Spleen (tissue), 13 donors: ENCODE measurements around the gene BTBD19. TPM values are rescaled to one million over a fixed set of nuclear protein-coding genes. Genes with fewer than 3 reads are reported as not detected.
"Not testable (repeated sequence)": the region's sequence is repeated elsewhere in the genome, so short reads cannot be mapped to it uniquely, and the experiment has no call there.

ENCODE experiments used
- DNase-seq: peaks from one replicate; pipeline ENCODE4 v3.0.0-alpha.2; 2020
- H3K27ac ChIP-seq, 8 donors: fragments of 200-600 bp; sonication (generic) in 7 of 8; 1 replicate in 4 of 8; 2 replicates in 4 of 8; pipeline versions ENCODE4 v1.5.0 to v1.8.0; 2016 to 2021; ENCODE audit warnings: inconsistent platforms in 4 of 8, mild to moderate bottlenecking in 4 of 8, moderate library complexity in 1 of 8
- H3K27me3 ChIP-seq, 7 donors: fragments of 200-600 bp; sonication (generic) in 6 of 7; replicated peaks in 1 of 7; 1 replicate in 4 of 7; 2 replicates in 3 of 7; pipeline versions ENCODE4 v1.5.0 to v1.8.0; 2016 to 2021; ENCODE audit warnings: inconsistent platforms in 3 of 7, mild to moderate bottlenecking in 1 of 7
- H3K36me3 ChIP-seq, 6 donors: fragments of 200-600 bp; sonication (generic) in 5 of 6; 1 replicate in 4 of 6; 2 replicates in 2 of 6; pipeline versions ENCODE4 v1.5.0 to v1.8.0; 2016 to 2021; ENCODE audit warnings: inconsistent platforms in 2 of 6
- H3K4me1 ChIP-seq, 6 donors: fragments of 200-600 bp; sonication (generic) in 5 of 6; 1 replicate in 3 of 6; 2 replicates in 3 of 6; pipeline versions ENCODE4 v1.5.0 to v1.8.0; 2016 to 2021; ENCODE audit warnings: inconsistent platforms in 3 of 6
- H3K4me3 ChIP-seq, 8 donors: fragments of 200-600 bp; sonication (generic) in 7 of 8; 1 replicate in 4 of 8; 2 replicates in 4 of 8; pipeline versions ENCODE4 v1.5.0 to v1.8.0; 2016 to 2021; ENCODE audit warnings: inconsistent platforms in 4 of 8, mild to moderate bottlenecking in 4 of 8, moderate library complexity in 2 of 8
- H3K9me3 ChIP-seq, 8 donors: fragments of 200-600 bp; sonication (generic) in 7 of 8; 1 replicate in 4 of 8; 2 replicates in 4 of 8; pipeline versions ENCODE4 v1.5.0 to v1.8.0; 2016 to 2021; ENCODE audit warnings: inconsistent platforms in 4 of 8
- POLR2A ChIP-seq, 3 donors: fragments of 450-650 bp; IDR thresholded peaks; one replicate each; pipeline ENCODE4 v1.5.1; 2017; ENCODE audit warnings: antibody characterized with exemption in 3 of 3, mild to moderate bottlenecking in 1 of 3
- POLR2AphosphoS5 ChIP-seq, 3 donors: sonication (generic); formaldehyde crosslinking; IDR thresholded peaks; one replicate each; pipeline ENCODE4 v1.5.1; 2017; ENCODE audit warnings: antibody characterized with exemption in 3 of 3
- WGBS, 5 donors: extraction: QIAGEN DNeasy Blood & Tissue Kit in 3 of 5; methylation state at CpG; one replicate each; pipeline versions ENCODE4 v1.1.5 to v1.1.7; 2013 to 2018; 5-methylcytosine and 5-hydroxymethylcytosine counted together
- intact Hi-C: fragments of 100-400 bp; cut with DNase I; formaldehyde crosslinking; loops from one replicate; pipeline ENCODE4 v1.15.0; 2023; ENCODE audit warnings: low total_unique reads
- long read RNA-seq, 2 donors: transcript quantifications; one replicate each; lab custom pipeline, GENCODE V29; 2026
- polyA plus RNA-seq, 3 donors: library from polyadenylated mRNA; stranded (reverse); fragments of 200-250 nt; gene quantifications; one replicate each; pipeline ENCODE4 v1.2.1, GENCODE V29; 2013
- total RNA-seq, 7 donors: library from RNA; depleted of rRNA in 3 of 7; stranded (reverse); fragments of >200 nt in 3 of 7; fragmentation: NEBNext Ultra II Directional in 4 of 7; extraction: Animal tissue kit (Norgen Biotek cat#: 25700) in 4 of 7; gene quantifications; one replicate each; pipeline versions ENCODE4 v1.1.0 to v1.2.1, GENCODE V29; 2016 to 2021
- TF ChIP-seq, protein P1 (sequence below), 11 experiments: fragments of 200-600 bp in 7 of 11; fragments of 450-650 bp in 4 of 11; sonication (generic) in 4 of 11; IDR thresholded peaks in 8 of 11; conservative IDR thresholded peaks in 3 of 11; 1 replicate in 7 of 11; 2 replicates in 4 of 11; pipeline versions ENCODE4 v1.4.0 to v1.8.0; 2016 to 2021; ENCODE audit warnings: antibody characterized with exemption in 11 of 11, inconsistent platforms in 4 of 11, mild to moderate bottlenecking in 1 of 11
- donor health status: healthy with polysubstance abuse.
- donor health status: DM: no; HTN: no; CAD: no; lungs with moderate emphysema.
- donor health status: DM: no; HTN: no; CAD: no.
- donor health status: Bipolar disorder and iron deficiency.
- donor health status: healthy.
- donor health status: DM: no; HTN: no; CAD: no.
- donor health status: DM: yes; HTN: yes; CAD: no.

The BTBD19 gene, protein sequence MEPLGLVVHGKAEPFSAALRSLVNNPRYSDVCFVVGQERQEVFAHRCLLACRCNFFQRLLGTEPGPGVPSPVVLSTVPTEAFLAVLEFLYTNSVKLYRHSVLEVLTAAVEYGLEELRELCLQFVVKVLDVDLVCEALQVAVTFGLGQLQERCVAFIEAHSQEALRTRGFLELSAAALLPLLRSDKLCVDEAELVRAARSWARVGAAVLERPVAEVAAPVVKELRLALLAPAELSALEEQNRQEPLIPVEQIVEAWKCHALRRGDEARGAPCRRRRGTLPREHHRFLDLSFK
- total RNA-seq (10 to 100 TPM in 1 of 7 donors, 1 to 10 TPM in 6; 2.8 to 11.9 (median 7.3) TPM), polyA plus RNA-seq (1 to 10 TPM in 2 of 3 donors, under 1 TPM in 1; 0.73 to 5.5 (median 1.1) TPM)
- long read RNA-seq, donor 1 = 0 reads
- long read RNA-seq, donor 2, partial matches to known transcripts = 0 of 2 reads
- long read RNA-seq, donor 2, other reads (novel, unspliced or antisense) = 0 of 2 reads

DNA sequence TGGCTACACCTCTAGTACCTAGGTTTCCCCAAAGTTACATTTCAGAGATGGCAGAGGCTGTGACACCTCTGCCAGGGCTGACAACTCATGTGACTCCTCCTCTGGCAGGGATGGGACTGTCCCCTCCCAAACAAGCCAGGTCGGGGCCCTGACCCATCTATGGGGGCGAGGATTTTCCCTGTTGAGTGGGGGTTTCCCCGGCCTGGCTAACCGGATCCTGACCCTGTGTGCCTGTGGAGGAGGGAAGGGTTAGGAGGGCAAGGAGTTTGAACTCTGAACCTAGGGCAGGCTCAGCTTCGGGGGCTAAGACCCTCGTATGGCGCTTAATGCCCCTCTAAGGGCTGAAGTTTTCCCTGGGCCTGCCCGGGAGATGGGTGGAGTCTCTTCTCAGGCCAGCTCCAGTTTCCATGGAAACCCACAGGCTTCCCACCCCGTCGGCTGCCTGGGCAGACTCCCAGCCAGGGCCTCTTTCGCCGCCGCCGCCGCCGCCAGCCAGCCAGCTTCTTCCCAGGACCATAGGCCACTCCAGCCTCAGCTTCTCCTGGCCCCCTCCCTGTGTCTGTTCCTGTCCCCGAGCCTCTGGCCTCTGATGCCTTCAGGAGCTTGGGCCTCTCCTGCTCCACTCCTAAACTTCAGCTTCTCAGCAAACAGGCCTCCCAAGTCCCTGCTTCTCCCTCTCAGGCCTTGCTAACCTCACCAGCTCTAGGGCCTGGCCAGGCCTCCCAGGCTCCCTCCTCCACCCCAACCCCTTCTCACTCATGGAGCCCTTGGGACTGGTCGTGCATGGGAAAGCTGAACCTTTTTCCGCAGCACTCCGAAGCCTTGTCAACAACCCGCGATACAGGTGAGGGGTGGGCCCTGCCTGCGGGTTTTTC, at the start of gene BTBD19:
Gene BTBD19, plus strand, starts transcription at position 461 of the 875 bp plus-strand sequence. Its CDS starts 298 bp downstream, at position 759.
- H3K36me3 ChIP-seq = peaks cover 0 to 37% (median 34%) of the 10 kb centered on the region in 6 donors
- no peaks in the 10 kb centered on the region for H3K27me3 ChIP-seq
- H3K4me1 ChIP-seq = peaks cover 51 to 100% (median 82%) of the 10 kb centered on the region in 6 donors
- WGBS, 5 donors = 27 to 43% (median 37%) methylated on average over 16 to 23 of the region's 23 CpGs
- TF ChIP-seq, protein P1, sequence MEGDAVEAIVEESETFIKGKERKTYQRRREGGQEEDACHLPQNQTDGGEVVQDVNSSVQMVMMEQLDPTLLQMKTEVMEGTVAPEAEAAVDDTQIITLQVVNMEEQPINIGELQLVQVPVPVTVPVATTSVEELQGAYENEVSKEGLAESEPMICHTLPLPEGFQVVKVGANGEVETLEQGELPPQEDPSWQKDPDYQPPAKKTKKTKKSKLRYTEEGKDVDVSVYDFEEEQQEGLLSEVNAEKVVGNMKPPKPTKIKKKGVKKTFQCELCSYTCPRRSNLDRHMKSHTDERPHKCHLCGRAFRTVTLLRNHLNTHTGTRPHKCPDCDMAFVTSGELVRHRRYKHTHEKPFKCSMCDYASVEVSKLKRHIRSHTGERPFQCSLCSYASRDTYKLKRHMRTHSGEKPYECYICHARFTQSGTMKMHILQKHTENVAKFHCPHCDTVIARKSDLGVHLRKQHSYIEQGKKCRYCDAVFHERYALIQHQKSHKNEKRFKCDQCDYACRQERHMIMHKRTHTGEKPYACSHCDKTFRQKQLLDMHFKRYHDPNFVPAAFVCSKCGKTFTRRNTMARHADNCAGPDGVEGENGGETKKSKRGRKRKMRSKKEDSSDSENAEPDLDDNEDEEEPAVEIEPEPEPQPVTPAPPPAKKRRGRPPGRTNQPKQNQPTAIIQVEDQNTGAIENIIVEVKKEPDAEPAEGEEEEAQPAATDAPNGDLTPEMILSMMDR (IDR thresholded peaks at IDR 0.05 in 8 of 11, conservative IDR thresholded peaks at IDR 0.05 in 3 of 11) = no peak
- TF ChIP-seq POLR2AphosphoS5 (IDR thresholded peaks at IDR 0.05) (peak; percentile 70 to 79 (median 76)), POLR2A (IDR thresholded peaks at IDR 0.05) (peak in 1 of 3 donors; percentile 22)
- H3K27ac ChIP-seq = peak within 1 kb of the TSS; percentile 95 to 99 (median 96)
- peak within 1 kb of the TSS in 5 of 8 donors; percentile 4 to 58 (median 10) for H3K4me3 ChIP-seq
- H3K9me3 ChIP-seq = no peaks in the 10 kb centered on the region
- intact Hi-C loops = no loop called here
- DNase-seq = peak; percentile 90

DNA sequence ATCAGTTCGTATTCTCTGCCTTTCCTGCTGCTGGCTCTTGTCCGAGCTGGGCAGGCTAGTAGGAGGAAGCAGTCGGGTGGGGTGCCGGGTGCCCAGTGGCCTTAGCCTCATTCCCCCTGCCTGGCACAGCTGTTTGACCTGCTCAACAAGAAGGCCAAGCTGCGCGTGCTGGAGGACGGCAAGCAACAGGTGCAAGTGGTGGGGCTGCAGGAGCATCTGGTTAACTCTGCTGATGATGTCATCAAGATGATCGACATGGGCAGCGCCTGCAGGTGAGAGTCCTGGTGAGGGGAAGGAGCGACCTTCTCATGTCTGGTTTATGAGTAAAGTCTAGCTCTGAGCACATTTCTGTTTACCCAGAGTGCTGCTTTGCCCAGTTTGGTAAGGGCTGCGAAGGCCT, 49.2 kb upstream of the BTBD19 start:
- intact Hi-C loops = no loop called here
- TF ChIP-seq POLR2AphosphoS5 (IDR thresholded peaks at IDR 0.05) (no peak), POLR2A (IDR thresholded peaks at IDR 0.05) (no peak)
- TF ChIP-seq, protein P1 (IDR thresholded peaks at IDR 0.05 in 8 of 11, conservative IDR thresholded peaks at IDR 0.05 in 3 of 11) = no peak
- H3K36me3 ChIP-seq = peaks cover 0 to 100% (median 0%) of the 10 kb centered on the region in 6 donors
- DNase-seq = no peak
- H3K9me3 ChIP-seq = no peaks in the 10 kb centered on the region
- 84 to 96% (median 88%) methylated on average over 11 of the region's 11 CpGs for WGBS, 5 donors
- no peaks in the 10 kb centered on the region for H3K27me3 ChIP-seq
- H3K4me3 ChIP-seq = no peak overlapping the region
- H3K4me1 ChIP-seq = peaks cover 0 to 7% (median 4%) of the 10 kb centered on the region in 6 donors
- no peak overlapping the region for H3K27ac ChIP-seq

DNA sequence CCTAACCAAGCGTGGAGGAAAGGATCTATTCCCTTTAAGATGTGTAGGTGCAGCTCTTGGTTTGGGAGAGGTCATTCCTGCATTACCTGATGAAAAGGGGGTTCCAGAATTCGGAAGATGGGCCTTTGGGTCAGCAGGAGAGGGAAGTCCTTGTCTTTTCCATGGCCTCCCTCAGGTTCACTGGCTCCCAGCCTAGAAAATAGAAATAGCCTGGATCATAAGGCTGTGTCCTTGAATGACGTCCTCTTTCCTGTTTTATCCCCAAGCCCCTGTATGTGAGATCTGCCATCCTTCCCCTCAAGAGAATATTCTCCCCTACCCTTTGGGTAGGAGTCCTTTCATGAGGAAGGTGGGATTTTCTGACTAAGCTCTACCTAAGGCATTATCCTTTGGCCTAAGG, 47.4 kb upstream of the BTBD19 start:
- H3K4me3 ChIP-seq = no peak overlapping the region
- peaks cover 0 to 99% (median 0%) of the 10 kb centered on the region in 6 donors for H3K36me3 ChIP-seq
- intact Hi-C loops = no loop called here
- H3K4me1 ChIP-seq = peaks cover 0 to 7% (median 4%) of the 10 kb centered on the region in 6 donors
- no peak for DNase-seq
- no peak overlapping the region for H3K27ac ChIP-seq
- 81 to 95% (median 84%) methylated on average over 3 of the region's 3 CpGs for WGBS, 5 donors
- TF ChIP-seq, protein P1 (IDR thresholded peaks at IDR 0.05 in 8 of 11, conservative IDR thresholded peaks at IDR 0.05 in 3 of 11) = no peak
- TF ChIP-seq POLR2AphosphoS5 (IDR thresholded peaks at IDR 0.05) (no peak), POLR2A (IDR thresholded peaks at IDR 0.05) (no peak)
- H3K27me3 ChIP-seq = no peaks in the 10 kb centered on the region
- H3K9me3 ChIP-seq = no peaks in the 10 kb centered on the region

DNA sequence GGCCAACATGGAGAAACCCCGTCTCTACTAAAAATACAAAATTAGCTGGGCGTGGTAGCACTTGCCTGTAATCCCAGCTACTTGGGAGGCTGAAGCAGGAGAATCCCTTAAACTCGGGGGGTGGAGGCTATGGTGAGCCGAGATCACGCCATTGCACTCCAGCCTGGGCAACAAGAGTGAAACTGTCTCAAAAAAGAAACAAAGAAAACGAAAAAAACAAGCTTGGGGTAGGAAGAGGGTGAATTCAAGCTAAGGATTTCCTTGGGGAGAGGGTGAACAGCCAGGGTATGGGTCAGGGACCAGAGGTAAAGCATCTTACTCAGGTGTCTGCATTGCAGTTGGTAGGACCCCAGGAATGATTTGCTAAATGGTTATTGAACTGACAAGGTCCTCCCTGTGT, 41.9 kb upstream of the BTBD19 start:
- H3K27me3 ChIP-seq, H3K9me3 ChIP-seq, H3K27ac ChIP-seq, DNase-seq, intact Hi-C loops, H3K4me1 ChIP-seq, H3K4me3 ChIP-seq: not testable (repeated sequence)
- WGBS, 5 donors = 92 to 97% (median 96%) methylated on average over 6 of the region's 6 CpGs
- peaks cover 0 to 74% (median 4%) of the 10 kb centered on the region in 6 donors for H3K36me3 ChIP-seq
